Kidney (tissue), 14 donors: ENCODE measurements around the gene CLCA1. TPM values are rescaled to one million over a fixed set of nuclear protein-coding genes. Genes with fewer than 3 reads are reported as not detected.

Experiments used
- DNase-seq, 5 donors: peaks; one replicate each; pipeline ENCODE4 v3.0.0-alpha.2; 2013 to 2020
- FAIRE-seq: peaks from 2 replicates; lab custom pipeline; 2012; peaks lifted over from hg19 to GRCh38; lab: Jason Lieb, UNC
- H3K27ac ChIP-seq, 2 donors: one replicate each; pipeline ENCODE4 v1.7.0; 2013; ENCODE audit warnings: low read depth in 2 of 2, low read length in 2 of 2, inconsistent platforms in 1 of 2
- H3K27me3 ChIP-seq: one replicate; pipeline ENCODE4 v1.7.1; 2013; ENCODE audit warnings: low read length, inconsistent platforms; ENCODE audit not compliant: control insufficient read depth, insufficient read depth
- H3K36me3 ChIP-seq, 3 donors: one replicate each; pipeline versions ENCODE4 v1.7.0 to v1.7.1; 2013; ENCODE audit warnings: low read length in 3 of 3, control low read depth in 1 of 3, inconsistent platforms in 1 of 3; ENCODE audit not compliant: insufficient read depth in 3 of 3, control insufficient read depth in 2 of 3
- H3K4me1 ChIP-seq, 3 donors: one replicate each; pipeline versions ENCODE4 v1.7.0 to v1.7.1; 2013; ENCODE audit warnings: low read length in 3 of 3, inconsistent platforms in 1 of 3, low read depth in 1 of 3; ENCODE audit not compliant: control insufficient read depth in 2 of 3, insufficient read depth in 2 of 3
- H3K4me3 ChIP-seq, 3 donors: one replicate each; pipeline versions ENCODE4 v1.7.0 to v1.8.1; 2013; ENCODE audit warnings: low read length in 3 of 3, control low read depth in 1 of 3, inconsistent platforms in 1 of 3
- H3K9ac ChIP-seq, 3 donors: one replicate each; pipeline versions ENCODE4 v1.7.0 to v1.7.1; 2013; ENCODE audit warnings: low read length in 3 of 3, control low read depth in 1 of 3, inconsistent platforms in 1 of 3
- H3K9me3 ChIP-seq, 3 donors: one replicate each; pipeline versions ENCODE4 v1.7.0 to v1.7.1; 2013; ENCODE audit warnings: low read length in 3 of 3, control low read depth in 1 of 3, inconsistent platforms in 1 of 3; ENCODE audit not compliant: control insufficient read depth in 2 of 3, insufficient read depth in 1 of 3
- CTCF ChIP-seq: IDR thresholded peaks from 3 replicates; pipeline ENCODE4 v1.5.1; 2012; ENCODE audit warnings: mild to moderate bottlenecking, moderate library complexity, borderline replicate concordance; ENCODE audit not compliant: insufficient read depth; ENCODE audit errors: extremely low read depth
- intact Hi-C: fragments of 100-400 bp; cut with DNase I; formaldehyde crosslinking; loops from one replicate; pipeline ENCODE4 v1.11.1; 2022
- polyA plus RNA-seq: library from polyadenylated mRNA; stranded (reverse); fragments of 350-450 nt; fragmentation: Illumina TruSeq; extraction: RNeasy Lipid Tissue Mini Kit (QIAGEN cat#74804); gene quantifications from one replicate; pipeline ENCODE4 v1.2.3, GENCODE V29; 2014; ENCODE audit warnings: low read depth, low replicate concordance; ENCODE audit not compliant: insufficient read depth
- total RNA-seq: library from RNA; stranded (reverse); fragmentation: NEBNext Ultra II Directional; extraction: Animal tissue kit (Norgen Biotek cat#: 25700); gene quantifications from one replicate; pipeline ENCODE4 v1.2.1, GENCODE V29; 2021
- donor health status: control.
- donor health status: control.
- donor health status: control.
- donor health status: control.
- donor health status: control.
- donor health status: DM: yes; HTN: yes; CAD: no.
- donor health status: Normal renal cell carcinoma (clear cell type).

The CLCA1 gene
- total and polyA plus RNA-seq, 2 donors from 2014 or later: not detected

GRCh38 chr1:86436041-86436440, 32.7 kb upstream of the CLCA1 start:
- Histone ChIP-seq H3K9me3 (no peaks in the 10 kb centered on the region), H3K27ac (no peak overlapping the region), H3K27me3 (no peaks in the 10 kb centered on the region), H3K9ac (no peak overlapping the region), H3K36me3 (no peaks in the 10 kb centered on the region), H3K4me1 (no peaks in the 10 kb centered on the region), H3K4me3 (no peak overlapping the region)
- no peak for TF ChIP-seq CTCF
- intact Hi-C loops: no loop called here
- DNase-seq (no peak), FAIRE-seq (no peak)

GRCh38 chr1:86441581-86441980, 27.1 kb upstream of the CLCA1 start:
- Histone ChIP-seq H3K9ac (no peak overlapping the region), H3K9me3 (no peaks in the 10 kb centered on the region), H3K4me1 (no peaks in the 10 kb centered on the region), H3K27me3 (no peaks in the 10 kb centered on the region), H3K36me3 (no peaks in the 10 kb centered on the region), H3K4me3 (no peak overlapping the region), H3K27ac (no peak overlapping the region)
- no peak for TF ChIP-seq CTCF
- FAIRE-seq (no peak), DNase-seq (no peak)
- intact Hi-C loops: no loop called here

DNA sequence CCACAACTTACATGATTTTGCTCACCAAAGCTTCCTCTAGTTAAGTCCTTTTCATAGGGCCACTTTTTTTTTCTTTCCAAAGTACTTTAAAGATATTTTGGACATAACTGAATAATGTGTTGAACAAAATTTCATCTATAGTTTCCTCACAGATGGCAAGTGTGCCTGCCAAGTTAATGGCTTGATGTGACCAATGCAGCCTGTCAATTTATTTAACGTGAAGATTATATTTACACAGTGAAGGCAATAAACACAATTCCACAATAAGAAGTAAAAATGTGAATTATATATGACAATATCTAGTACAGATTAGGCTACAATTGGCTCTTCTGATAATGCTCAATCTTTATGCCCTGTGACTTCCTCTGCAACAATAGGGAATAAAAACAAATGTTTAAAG, 26.7 kb upstream of the CLCA1 start:
- TF ChIP-seq CTCF: no peak
- FAIRE-seq (no peak), DNase-seq (no peak)
- Histone ChIP-seq H3K4me1 (no peaks in the 10 kb centered on the region), H3K36me3 (no peaks in the 10 kb centered on the region), H3K27ac (no peak overlapping the region), H3K4me3 (no peak overlapping the region), H3K9me3 (no peaks in the 10 kb centered on the region), H3K27me3 (no peaks in the 10 kb centered on the region), H3K9ac (no peak overlapping the region)
- intact Hi-C loops: no loop called here

- no peak for FAIRE-seq
- Histone ChIP-seq H3K9me3 (no peaks in the 10 kb centered on the region), H3K4me3 (no peak overlapping the region), H3K9ac (no peak overlapping the region), H3K27me3 (no peaks in the 10 kb centered on the region), H3K4me1 (no peaks in the 10 kb centered on the region), H3K36me3 (no peaks in the 10 kb centered on the region), H3K27ac (no peak overlapping the region)
- DNase-seq: no peak
- TF ChIP-seq CTCF: no peak
- intact Hi-C loops: no loop called here
Observed at GRCh38 chr1:86445919-86446318, 22.8 kb upstream of the CLCA1 start.
